Embryonic facial prominence (tissue), 1 donor: ENCODE measurements around the gene NECAB2.

Experiments used
- DNase-seq: peaks from one replicate; pipeline ENCODE4 v3.0.0-alpha.2; 2016; ENCODE audit errors: extremely low spot score

NECAB2 gene

GRCh38 chr16:84024854-84025253, 56.8 kb downstream of the NECAB2 start:
- DNase-seq: no peak

- no peak for DNase-seq
Observed at GRCh38 chr16:84026606-84027005, 58.6 kb downstream of the NECAB2 start.

GRCh38 chr16:84027625-84028024, 59.6 kb downstream of the NECAB2 start:
- DNase-seq: no peak

- no peak for DNase-seq
Observed at GRCh38 chr16:84029297-84030047, 61.4 kb downstream of the NECAB2 start.

GRCh38 chr16:84031556-84031955, 63.5 kb downstream of the NECAB2 start:
- DNase-seq: no peak

GRCh38 chr16:84032458-84033178, 64.6 kb downstream of the NECAB2 start:
- DNase-seq: no peak

GRCh38 chr16:84033251-84034195, 65.5 kb downstream of the NECAB2 start:
- DNase-seq: no peak

GRCh38 chr16:84034516-84034915, 66.5 kb downstream of the NECAB2 start:
- no peak for DNase-seq

GRCh38 chr16:84036131-84036530, 68.1 kb downstream of the NECAB2 start:
- no peak for DNase-seq

GRCh38 chr16:84036982-84037425, 69.0 kb downstream of the NECAB2 start:
- no peak for DNase-seq

GRCh38 chr16:84038469-84038868, 70.4 kb downstream of the NECAB2 start:
- DNase-seq: no peak

GRCh38 chr16:84039696-84040095, 71.7 kb downstream of the NECAB2 start:
- DNase-seq: no peak

- no peak for DNase-seq
Observed at GRCh38 chr16:84040226-84040822, 72.3 kb downstream of the NECAB2 start.

GRCh38 chr16:84040823-84041820, 73.1 kb downstream of the NECAB2 start:
- DNase-seq: no peak

GRCh38 chr16:84041881-84042280, 73.8 kb downstream of the NECAB2 start:
- DNase-seq: no peak

GRCh38 chr16:84042308-84042878, 74.3 kb downstream of the NECAB2 start, which contains the start of gene SLC38A8:
Gene SLC38A8 (minus strand): TSS chr16:84042795. CDS start chr16:84042157, 638 bp downstream.
- DNase-seq: no peak

GRCh38 chr16:84042879-84043485, 74.9 kb downstream of the NECAB2 start:
- DNase-seq: no peak

GRCh38 chr16:84043486-84044117, 75.6 kb downstream of the NECAB2 start:
- no peak for DNase-seq

GRCh38 chr16:84044118-84044488, 76.1 kb downstream of the NECAB2 start:
- no peak for DNase-seq
